ENCODE results near the gene BNC2. TPM values are rescaled to one million over a fixed set of nuclear protein-coding genes. Genes with fewer than 3 reads are reported as not detected.

The BNC2 gene
- total RNA-seq, 1 donor from 2014 or later, result 38.0 TPM

DNA sequence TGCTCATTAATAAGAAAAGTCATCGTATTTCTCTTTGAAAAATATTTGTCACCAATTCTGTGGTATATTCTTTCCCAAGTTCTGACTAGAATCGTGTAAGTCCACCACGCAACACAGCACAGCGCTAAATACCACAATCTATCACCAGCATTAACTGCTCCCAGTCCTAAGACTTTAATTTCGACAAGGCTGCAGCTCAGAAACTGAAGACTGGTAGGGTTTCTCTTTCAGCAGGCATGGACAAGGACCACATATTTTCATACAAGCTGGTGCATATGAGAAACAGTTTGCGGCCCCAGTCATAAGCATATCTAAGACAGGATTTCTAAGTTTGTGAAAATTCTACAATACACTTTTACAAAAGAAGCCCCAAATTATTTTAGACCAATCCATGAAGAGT, 24.1 kb downstream of the BNC2 start:
- H3K4me2 ChIP-seq (ENCODE audit: low read length), result no peak overlapping the region
- no peak for TF ChIP-seq CTCF (IDR thresholded peaks at IDR 0.05; ENCODE audit: insufficient read depth, low read depth, low read length)
- TF ChIP-seq EZH2 (IDR thresholded peaks at IDR 0.05; ENCODE audit: insufficient read depth, low read length), result no peak
- H3K79me2 ChIP-seq (ENCODE audit: insufficient read depth, low read length), result peaks cover 52% of the 10 kb centered on the region
- no peak overlapping the region for H3K9ac ChIP-seq (ENCODE audit: low read length)
- no peaks in the 10 kb centered on the region for H3K27me3 Mint-ChIP-seq (ENCODE audit: low read depth, unreplicated experiment)
- no peak overlapping the region for H3K27ac ChIP-seq (ENCODE audit: low read depth, low read length)
- H3K9me3 ChIP-seq (ENCODE audit: insufficient read depth, low read depth, low read length), result no peaks in the 10 kb centered on the region
- no peak overlapping the region for H2AFZ ChIP-seq (ENCODE audit: low read depth, low read length)
- no peaks in the 10 kb centered on the region for H3K4me1 Mint-ChIP-seq (ENCODE audit: low read depth, unreplicated experiment)
- H4K20me1 ChIP-seq (ENCODE audit: insufficient read depth, low read length), result peaks cover 9% of the 10 kb centered on the region
- no peak overlapping the region for H3K4me3 Mint-ChIP-seq (ENCODE audit: unreplicated experiment)
- H3K9me3 Mint-ChIP-seq (ENCODE audit: unreplicated experiment), result peaks cover 2% of the 10 kb centered on the region
- DNase-seq (ENCODE audit: low read depth) (no peak), FAIRE-seq (no peak)
- no peak overlapping the region for H3K4me3 ChIP-seq (ENCODE audit: insufficient read depth, low read depth, low read length)
- no peaks in the 10 kb centered on the region for H3K27me3 ChIP-seq (ENCODE audit: insufficient read depth, low read length)
- no peaks in the 10 kb centered on the region for H3K36me3 ChIP-seq (ENCODE audit: insufficient read depth, low read length)
- no peaks in the 10 kb centered on the region for H3K4me1 ChIP-seq (ENCODE audit: insufficient read depth, low read length)
- H3K36me3 Mint-ChIP-seq (ENCODE audit: low read depth, unreplicated experiment), result no peaks in the 10 kb centered on the region
- no peak overlapping the region for H3K27ac Mint-ChIP-seq (ENCODE audit: unreplicated experiment)

GRCh38 chr9:16834817-16835216, 35.7 kb downstream of the BNC2 start:
- Mint-ChIP-seq H3K9me3 (ENCODE audit: unreplicated experiment) (no peaks in the 10 kb centered on the region), H3K27me3 (ENCODE audit: low read depth, unreplicated experiment) (no peaks in the 10 kb centered on the region), H3K27ac (ENCODE audit: unreplicated experiment) (no peak overlapping the region), H3K4me1 (ENCODE audit: low read depth, unreplicated experiment) (peaks cover 15% of the 10 kb centered on the region), H3K4me3 (ENCODE audit: unreplicated experiment) (no peak overlapping the region), H3K36me3 (ENCODE audit: low read depth, unreplicated experiment) (peaks cover 2% of the 10 kb centered on the region)
- Histone ChIP-seq H3K36me3 (ENCODE audit: insufficient read depth, low read length) (no peaks in the 10 kb centered on the region), H3K27me3 (ENCODE audit: insufficient read depth, low read length) (no peaks in the 10 kb centered on the region), H3K9ac (ENCODE audit: low read length) (no peak overlapping the region), H3K4me2 (ENCODE audit: low read length) (no peak overlapping the region), H4K20me1 (ENCODE audit: insufficient read depth, low read length) (peaks cover 11% of the 10 kb centered on the region), H3K4me3 (ENCODE audit: insufficient read depth, low read depth, low read length) (no peak overlapping the region), H3K9me3 (ENCODE audit: insufficient read depth, low read depth, low read length) (no peaks in the 10 kb centered on the region), H2AFZ (ENCODE audit: low read depth, low read length) (no peak overlapping the region), H3K27ac (ENCODE audit: low read depth, low read length) (no peak overlapping the region), H3K79me2 (ENCODE audit: insufficient read depth, low read length) (peaks cover 28% of the 10 kb centered on the region), H3K4me1 (ENCODE audit: insufficient read depth, low read length) (no peaks in the 10 kb centered on the region)
- TF ChIP-seq CTCF (IDR thresholded peaks at IDR 0.05; ENCODE audit: insufficient read depth, low read depth, low read length) (no peak), EZH2 (IDR thresholded peaks at IDR 0.05; ENCODE audit: insufficient read depth, low read length) (no peak)
- FAIRE-seq (no peak), DNase-seq (ENCODE audit: low read depth) (no peak)

DNA sequence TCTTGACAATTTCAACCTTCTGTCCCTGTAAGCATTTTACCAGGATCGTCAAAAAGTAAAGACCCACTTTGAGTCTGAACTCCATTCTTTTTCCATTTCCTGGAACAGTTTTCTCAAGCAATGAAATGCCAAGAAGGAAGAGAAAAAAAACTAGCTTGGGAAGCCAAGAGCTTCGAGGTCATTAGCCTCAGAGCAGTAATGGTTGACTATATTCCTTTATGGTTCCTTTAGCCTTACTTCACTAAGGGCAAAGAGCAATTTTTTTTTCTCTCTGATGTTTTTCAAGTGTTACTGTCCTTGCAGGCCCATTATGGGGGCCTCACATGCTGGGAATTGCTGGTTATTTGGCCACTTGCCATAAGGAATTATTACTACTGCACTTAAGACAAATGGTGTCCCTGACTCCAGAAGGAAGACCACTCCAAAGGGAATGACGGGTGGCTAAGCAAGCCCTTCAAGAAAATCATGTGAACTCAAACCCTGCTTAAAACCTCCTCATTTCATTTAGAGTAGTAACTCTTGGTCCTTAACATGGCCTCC, 37.1 kb downstream of the BNC2 start:
- no peak overlapping the region for H3K4me3 ChIP-seq (ENCODE audit: insufficient read depth, low read depth, low read length)
- H3K79me2 ChIP-seq (ENCODE audit: insufficient read depth, low read length), result peaks cover 24% of the 10 kb centered on the region
- no peaks in the 10 kb centered on the region for H3K9me3 Mint-ChIP-seq (ENCODE audit: unreplicated experiment)
- TF ChIP-seq CTCF (IDR thresholded peaks at IDR 0.05; ENCODE audit: insufficient read depth, low read depth, low read length) (no peak), EZH2 (IDR thresholded peaks at IDR 0.05; ENCODE audit: insufficient read depth, low read length) (no peak)
- H3K4me3 Mint-ChIP-seq (ENCODE audit: unreplicated experiment), result no peak overlapping the region
- no peaks in the 10 kb centered on the region for H3K9me3 ChIP-seq (ENCODE audit: insufficient read depth, low read depth, low read length)
- H3K36me3 ChIP-seq (ENCODE audit: insufficient read depth, low read length), result no peaks in the 10 kb centered on the region
- H2AFZ ChIP-seq (ENCODE audit: low read depth, low read length), result no peak overlapping the region
- H3K27ac Mint-ChIP-seq (ENCODE audit: unreplicated experiment), result no peak overlapping the region
- no peak overlapping the region for H3K27ac ChIP-seq (ENCODE audit: low read depth, low read length)
- DNase-seq (ENCODE audit: low read depth), result no peak
- H3K36me3 Mint-ChIP-seq (ENCODE audit: low read depth, unreplicated experiment), result no peaks in the 10 kb centered on the region
- FAIRE-seq, result no peak
- H4K20me1 ChIP-seq (ENCODE audit: insufficient read depth, low read length), result peaks cover 11% of the 10 kb centered on the region
- H3K4me1 ChIP-seq (ENCODE audit: insufficient read depth, low read length), result peaks cover 9% of the 10 kb centered on the region
- H3K4me1 Mint-ChIP-seq (ENCODE audit: low read depth, unreplicated experiment), result peaks cover 16% of the 10 kb centered on the region
- H3K9ac ChIP-seq (ENCODE audit: low read length), result no peak overlapping the region
- H3K27me3 Mint-ChIP-seq (ENCODE audit: low read depth, unreplicated experiment), result no peaks in the 10 kb centered on the region
- no peaks in the 10 kb centered on the region for H3K27me3 ChIP-seq (ENCODE audit: insufficient read depth, low read length)
- no peak overlapping the region for H3K4me2 ChIP-seq (ENCODE audit: low read length)

Measured in astrocyte (in vitro differentiated cells and primary cell).